ENCODE measurements around the gene EFCAB11.
A peak's percentile ranks its signal among the peaks of the same experiment; 100 is the strongest.

Gene EFCAB11

DNA sequence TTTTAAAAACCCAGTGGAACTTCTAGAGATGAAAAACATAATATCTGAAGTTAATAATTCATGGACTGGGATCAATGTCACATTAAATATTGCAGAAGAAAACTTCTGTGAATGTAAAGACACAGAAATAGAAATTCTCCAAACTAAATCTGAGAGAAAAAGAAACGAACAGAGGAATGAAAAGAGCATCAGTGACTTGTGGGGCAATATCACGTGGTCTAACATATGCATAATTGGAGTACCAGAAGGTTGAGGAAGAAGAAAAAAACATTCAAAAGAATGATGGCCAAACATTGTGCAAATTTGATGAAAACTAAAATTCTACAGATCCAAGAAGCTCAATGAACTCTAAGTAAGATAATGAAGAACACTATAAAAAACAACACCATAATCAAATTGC lies 130.8 kb downstream of the EFCAB11 start:
- DNase-seq (ENCODE audit: low read depth): no peak
- TF ChIP-seq, protein P1, sequence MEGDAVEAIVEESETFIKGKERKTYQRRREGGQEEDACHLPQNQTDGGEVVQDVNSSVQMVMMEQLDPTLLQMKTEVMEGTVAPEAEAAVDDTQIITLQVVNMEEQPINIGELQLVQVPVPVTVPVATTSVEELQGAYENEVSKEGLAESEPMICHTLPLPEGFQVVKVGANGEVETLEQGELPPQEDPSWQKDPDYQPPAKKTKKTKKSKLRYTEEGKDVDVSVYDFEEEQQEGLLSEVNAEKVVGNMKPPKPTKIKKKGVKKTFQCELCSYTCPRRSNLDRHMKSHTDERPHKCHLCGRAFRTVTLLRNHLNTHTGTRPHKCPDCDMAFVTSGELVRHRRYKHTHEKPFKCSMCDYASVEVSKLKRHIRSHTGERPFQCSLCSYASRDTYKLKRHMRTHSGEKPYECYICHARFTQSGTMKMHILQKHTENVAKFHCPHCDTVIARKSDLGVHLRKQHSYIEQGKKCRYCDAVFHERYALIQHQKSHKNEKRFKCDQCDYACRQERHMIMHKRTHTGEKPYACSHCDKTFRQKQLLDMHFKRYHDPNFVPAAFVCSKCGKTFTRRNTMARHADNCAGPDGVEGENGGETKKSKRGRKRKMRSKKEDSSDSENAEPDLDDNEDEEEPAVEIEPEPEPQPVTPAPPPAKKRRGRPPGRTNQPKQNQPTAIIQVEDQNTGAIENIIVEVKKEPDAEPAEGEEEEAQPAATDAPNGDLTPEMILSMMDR (IDR thresholded peaks at IDR 0.05; ENCODE audit: low read depth, low read length): no peak
- TF ChIP-seq MYC (IDR thresholded peaks at IDR 0.05; ENCODE audit: low read depth, low read length): no peak
- TF ChIP-seq, protein P2, sequence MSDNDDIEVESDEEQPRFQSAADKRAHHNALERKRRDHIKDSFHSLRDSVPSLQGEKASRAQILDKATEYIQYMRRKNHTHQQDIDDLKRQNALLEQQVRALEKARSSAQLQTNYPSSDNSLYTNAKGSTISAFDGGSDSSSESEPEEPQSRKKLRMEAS (IDR thresholded peaks at IDR 0.05; ENCODE audit: low read depth, low read length): no peak
- TF ChIP-seq POLR2A (IDR thresholded peaks at IDR 0.05; ENCODE audit: extremely low read depth, insufficient read length): no peak
- no peak overlapping the region for H3K4me3 ChIP-seq (ENCODE audit: low read depth, low read length)

DNA sequence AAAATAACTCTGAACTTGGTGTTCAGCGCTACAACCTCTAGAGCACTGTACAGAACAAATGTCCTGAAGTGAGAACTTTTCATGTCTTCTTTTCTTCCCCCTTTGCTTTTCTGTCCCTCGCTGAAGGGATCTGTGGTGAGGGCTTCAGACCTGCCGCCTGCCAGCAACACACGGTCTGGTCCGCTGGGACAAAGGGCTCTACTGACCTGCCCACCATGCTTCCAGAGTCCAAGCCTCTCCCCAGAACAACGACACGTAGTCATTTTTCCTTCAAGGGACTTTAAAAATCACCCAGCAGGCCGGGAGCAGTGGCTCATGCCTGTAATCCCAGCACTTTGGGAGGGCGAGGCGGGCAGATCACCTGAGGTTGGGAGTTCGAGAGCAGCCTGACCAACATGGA lies 140.4 kb downstream of the EFCAB11 start:
- no peak for DNase-seq (ENCODE audit: low read depth)
- H3K4me3 ChIP-seq (ENCODE audit: low read depth, low read length): no peak overlapping the region
- TF ChIP-seq, protein P1 (IDR thresholded peaks at IDR 0.05; ENCODE audit: low read depth, low read length): no peak
- TF ChIP-seq POLR2A (IDR thresholded peaks at IDR 0.05; ENCODE audit: extremely low read depth, insufficient read length): no peak
- TF ChIP-seq, protein P2 (IDR thresholded peaks at IDR 0.05; ENCODE audit: low read depth, low read length): no peak
- no peak for TF ChIP-seq MYC (IDR thresholded peaks at IDR 0.05; ENCODE audit: low read depth, low read length)

DNA sequence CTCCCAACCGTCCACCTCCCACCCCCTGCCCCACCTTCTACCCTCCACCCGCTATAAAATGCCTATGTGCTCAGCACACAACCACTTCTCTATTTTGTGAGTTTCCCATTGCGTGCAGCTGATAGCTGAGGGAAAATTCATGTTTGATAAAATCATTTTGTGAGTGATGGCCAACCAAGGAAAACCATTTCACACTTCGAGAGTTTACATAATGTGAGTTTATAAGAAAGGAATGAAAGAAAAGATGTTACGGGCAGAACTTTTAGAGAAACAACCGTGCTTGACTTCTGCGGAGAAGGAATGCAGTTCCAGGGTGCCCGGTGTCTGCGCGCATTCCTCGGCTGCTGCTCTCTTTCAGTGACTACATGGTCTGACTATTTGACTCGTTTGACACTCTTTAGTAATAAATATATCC lies 140.9 kb downstream of the EFCAB11 start:
- TF ChIP-seq, protein P1 (IDR thresholded peaks at IDR 0.05; ENCODE audit: low read depth, low read length): no peak
- TF ChIP-seq, protein P2 (IDR thresholded peaks at IDR 0.05; ENCODE audit: low read depth, low read length): no peak
- TF ChIP-seq MYC (IDR thresholded peaks at IDR 0.05; ENCODE audit: low read depth, low read length) (no peak), POLR2A (IDR thresholded peaks at IDR 0.05; ENCODE audit: extremely low read depth, insufficient read length) (no peak)
- peak; percentile 40 for DNase-seq (ENCODE audit: low read depth)
- H3K4me3 ChIP-seq (ENCODE audit: low read depth, low read length): no peak overlapping the region

DNA sequence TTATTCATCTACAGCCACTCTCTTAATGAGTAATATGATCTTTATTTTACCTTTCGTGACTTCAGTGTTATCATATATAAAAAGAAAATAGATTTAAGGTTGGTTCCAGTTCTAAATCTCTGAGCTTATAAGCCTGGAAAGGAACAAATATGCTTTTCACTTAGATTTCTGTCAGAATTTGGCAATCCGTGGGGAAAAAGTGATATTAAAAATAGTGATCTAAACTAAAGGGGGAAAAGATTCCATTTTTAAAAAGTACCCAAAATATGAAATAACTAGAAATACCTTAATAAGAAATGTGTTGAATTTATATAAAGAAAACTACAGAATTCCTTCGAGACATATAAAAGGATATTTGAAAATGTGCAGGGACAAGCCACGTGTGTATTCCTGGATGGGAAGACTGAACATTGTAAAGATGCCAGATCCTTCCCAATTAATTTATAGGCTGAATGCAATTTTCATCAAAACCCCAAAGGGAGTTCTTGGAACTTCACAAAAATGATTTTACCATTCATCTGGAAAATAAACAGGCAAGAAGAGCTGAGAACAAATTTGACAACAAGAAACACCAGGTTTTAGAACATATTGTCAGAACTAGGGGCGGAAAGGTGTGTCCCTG lies 142.5 kb downstream of the EFCAB11 start:
- DNase-seq (ENCODE audit: low read depth): no peak
- no peak overlapping the region for H3K4me3 ChIP-seq (ENCODE audit: low read depth, low read length)
- TF ChIP-seq, protein P1 (IDR thresholded peaks at IDR 0.05; ENCODE audit: low read depth, low read length): no peak
- TF ChIP-seq POLR2A (IDR thresholded peaks at IDR 0.05; ENCODE audit: extremely low read depth, insufficient read length) (no peak), MYC (IDR thresholded peaks at IDR 0.05; ENCODE audit: low read depth, low read length) (no peak)
- TF ChIP-seq, protein P2 (IDR thresholded peaks at IDR 0.05; ENCODE audit: low read depth, low read length): no peak

DNA sequence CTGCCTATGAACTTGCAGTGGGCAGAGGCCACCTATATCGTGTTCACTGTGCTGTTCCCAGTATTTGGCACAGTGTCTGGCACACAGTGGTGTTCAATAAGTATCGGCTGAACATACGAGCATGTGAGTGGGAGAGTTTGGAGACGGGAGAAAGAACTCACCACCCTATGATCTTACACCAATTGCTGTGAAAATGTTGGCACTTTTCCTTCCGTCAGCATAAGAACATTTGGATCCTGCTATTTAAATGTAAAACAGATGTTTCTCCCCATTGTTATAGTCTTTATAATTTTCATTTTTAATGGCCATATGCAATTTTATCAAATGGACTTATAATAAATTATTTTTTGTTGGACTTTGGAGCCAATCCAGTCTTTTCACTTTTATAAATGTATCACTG lies 144.4 kb downstream of the EFCAB11 start:
- no peak overlapping the region for H3K4me3 ChIP-seq (ENCODE audit: low read depth, low read length)
- TF ChIP-seq, protein P2 (IDR thresholded peaks at IDR 0.05; ENCODE audit: low read depth, low read length): no peak
- TF ChIP-seq, protein P1 (IDR thresholded peaks at IDR 0.05; ENCODE audit: low read depth, low read length): no peak
- TF ChIP-seq POLR2A (IDR thresholded peaks at IDR 0.05; ENCODE audit: extremely low read depth, insufficient read length) (no peak), MYC (IDR thresholded peaks at IDR 0.05; ENCODE audit: low read depth, low read length) (no peak)

More for the DNA sequence above, 144.4 kb downstream of the EFCAB11 start:
- DNase-seq (ENCODE audit: low read depth): no peak
